ENCODE results near the gene SORCS2. TPM values are rescaled to one million over a fixed set of nuclear protein-coding genes. Genes with fewer than 3 reads are reported as not detected.

The SORCS2 gene
- total RNA-seq, 2 donors from 2014 or later, result 1.5 to 1.7 TPM

DNA sequence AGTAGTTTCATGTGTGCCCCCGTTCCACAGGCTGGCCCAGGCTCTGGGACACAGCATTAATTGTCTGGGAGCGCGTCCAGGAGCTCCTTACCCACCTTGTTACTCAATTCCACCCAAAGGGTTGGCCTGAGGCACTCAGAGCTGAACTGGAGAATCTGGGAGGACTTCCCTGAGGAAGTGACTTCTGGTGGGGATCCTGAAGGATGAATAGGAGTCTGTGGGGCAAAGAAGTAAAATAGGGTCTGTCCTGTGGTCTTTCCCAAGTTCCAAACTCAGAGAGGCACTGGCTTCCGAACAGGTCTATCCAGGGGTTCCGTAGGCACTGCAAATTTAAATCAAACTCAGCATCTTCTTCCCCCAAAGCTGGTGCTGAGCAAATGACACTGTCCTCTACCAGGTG lies 543.1 kb downstream of the SORCS2 start:
- H3K36me3 ChIP-seq, result no peaks in the 10 kb centered on the region
- no peak overlapping the region for H3K4me3 ChIP-seq
- no peak for DNase-seq (ENCODE audit: low spot score)
- H3K9me3 ChIP-seq, result no peaks in the 10 kb centered on the region
- TF ChIP-seq, protein P1, sequence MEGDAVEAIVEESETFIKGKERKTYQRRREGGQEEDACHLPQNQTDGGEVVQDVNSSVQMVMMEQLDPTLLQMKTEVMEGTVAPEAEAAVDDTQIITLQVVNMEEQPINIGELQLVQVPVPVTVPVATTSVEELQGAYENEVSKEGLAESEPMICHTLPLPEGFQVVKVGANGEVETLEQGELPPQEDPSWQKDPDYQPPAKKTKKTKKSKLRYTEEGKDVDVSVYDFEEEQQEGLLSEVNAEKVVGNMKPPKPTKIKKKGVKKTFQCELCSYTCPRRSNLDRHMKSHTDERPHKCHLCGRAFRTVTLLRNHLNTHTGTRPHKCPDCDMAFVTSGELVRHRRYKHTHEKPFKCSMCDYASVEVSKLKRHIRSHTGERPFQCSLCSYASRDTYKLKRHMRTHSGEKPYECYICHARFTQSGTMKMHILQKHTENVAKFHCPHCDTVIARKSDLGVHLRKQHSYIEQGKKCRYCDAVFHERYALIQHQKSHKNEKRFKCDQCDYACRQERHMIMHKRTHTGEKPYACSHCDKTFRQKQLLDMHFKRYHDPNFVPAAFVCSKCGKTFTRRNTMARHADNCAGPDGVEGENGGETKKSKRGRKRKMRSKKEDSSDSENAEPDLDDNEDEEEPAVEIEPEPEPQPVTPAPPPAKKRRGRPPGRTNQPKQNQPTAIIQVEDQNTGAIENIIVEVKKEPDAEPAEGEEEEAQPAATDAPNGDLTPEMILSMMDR (IDR thresholded peaks at IDR 0.05), result no peak
- H3K4me1 ChIP-seq, result no peaks in the 10 kb centered on the region
- no peak overlapping the region for H3K27ac ChIP-seq
- H3K27me3 ChIP-seq, result no peaks in the 10 kb centered on the region

DNA sequence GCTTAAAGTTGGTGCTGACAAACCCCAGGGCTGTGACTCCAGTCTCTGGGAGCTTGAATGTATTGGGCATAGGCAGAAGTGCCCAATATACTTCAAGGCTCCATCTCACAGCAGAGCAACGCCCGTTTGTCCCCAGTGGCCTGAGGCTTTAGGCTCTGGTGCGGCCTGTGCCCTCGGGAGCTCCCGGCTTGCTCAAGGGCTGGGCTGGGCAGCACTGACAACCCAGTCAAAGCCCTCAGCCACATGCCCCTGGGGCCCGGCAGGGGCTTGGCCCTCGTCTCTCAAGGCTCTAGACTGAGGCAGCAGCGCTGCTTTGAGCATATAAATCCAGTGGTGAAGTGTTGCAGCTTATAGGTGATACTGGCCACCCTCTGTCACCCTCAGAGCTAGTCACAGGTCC lies 543.6 kb downstream of the SORCS2 start:
- TF ChIP-seq, protein P1 (IDR thresholded peaks at IDR 0.05), result no peak
- no peaks in the 10 kb centered on the region for H3K9me3 ChIP-seq
- H3K36me3 ChIP-seq, result no peaks in the 10 kb centered on the region
- DNase-seq (ENCODE audit: low spot score), result no peak
- no peaks in the 10 kb centered on the region for H3K4me1 ChIP-seq
- no peaks in the 10 kb centered on the region for H3K27me3 ChIP-seq
- H3K4me3 ChIP-seq, result no peak overlapping the region
- no peak overlapping the region for H3K27ac ChIP-seq

DNA sequence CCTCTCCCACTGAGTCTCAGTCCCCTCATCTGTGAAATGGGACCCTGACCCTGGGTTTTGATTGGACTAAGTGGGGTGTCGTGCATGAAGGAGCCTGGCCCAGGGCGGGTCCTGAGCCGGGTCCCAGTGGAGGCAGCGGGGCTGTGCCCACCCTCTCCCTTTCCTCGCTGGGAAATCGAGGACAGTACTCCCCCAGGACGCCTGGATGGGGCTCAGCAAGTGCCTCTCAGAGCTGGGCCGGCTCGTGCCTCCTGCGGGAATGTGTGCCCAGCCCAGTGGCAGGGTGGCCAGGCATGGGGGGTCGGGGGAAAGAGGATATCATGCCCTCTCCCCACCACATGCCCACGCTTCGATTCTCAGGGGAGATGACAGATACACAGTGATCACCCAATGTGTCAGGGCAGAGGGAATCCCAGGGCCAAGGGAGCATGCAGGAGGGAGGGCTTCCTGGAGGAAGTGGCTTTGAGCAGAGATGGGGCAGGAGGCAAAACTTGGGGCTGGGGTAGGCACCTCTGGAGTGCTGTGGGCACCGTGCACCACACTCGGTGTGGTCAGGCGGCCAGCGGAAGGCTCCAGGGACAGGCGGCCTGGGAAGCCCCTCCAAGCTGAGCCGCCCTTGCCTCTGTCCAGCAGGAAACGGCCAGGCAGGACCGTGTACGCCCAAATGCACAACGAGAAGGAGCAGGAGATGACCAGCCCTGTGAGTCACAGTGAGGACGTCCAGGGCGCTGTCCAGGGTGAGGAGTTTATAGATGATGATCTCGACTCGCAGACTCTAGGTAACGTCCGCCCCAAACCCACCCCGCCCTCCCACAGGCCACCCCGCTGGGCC lies 544.3 kb downstream of the SORCS2 start:
- H3K4me3 ChIP-seq, result no peak overlapping the region
- no peak for DNase-seq (ENCODE audit: low spot score)
- H3K36me3 ChIP-seq, result no peaks in the 10 kb centered on the region
- no peaks in the 10 kb centered on the region for H3K27me3 ChIP-seq
- no peaks in the 10 kb centered on the region for H3K4me1 ChIP-seq
- no peak overlapping the region for H3K27ac ChIP-seq
- no peaks in the 10 kb centered on the region for H3K9me3 ChIP-seq
- TF ChIP-seq, protein P1 (IDR thresholded peaks at IDR 0.05), result no peak

DNA sequence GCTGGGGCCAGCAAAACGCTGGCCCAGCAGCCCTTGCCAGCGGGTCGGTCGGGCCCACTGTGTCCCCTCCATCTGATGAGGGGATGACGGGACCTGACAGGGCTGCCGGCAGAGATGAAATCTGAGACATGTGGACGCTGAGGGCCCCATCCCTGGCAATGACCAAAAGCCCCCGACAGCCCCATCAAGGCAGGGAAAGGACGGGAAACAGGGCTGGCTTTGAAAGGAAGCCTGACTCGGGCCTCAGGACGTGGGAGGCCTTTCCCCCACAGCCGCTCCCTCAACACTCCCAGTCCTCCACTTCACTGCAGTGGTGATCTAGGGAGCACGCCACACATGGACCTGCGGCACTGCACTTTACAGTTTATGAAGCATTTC lies 544.9 kb downstream of the SORCS2 start:
- no peak overlapping the region for H3K4me3 ChIP-seq
- H3K36me3 ChIP-seq, result no peaks in the 10 kb centered on the region
- no peaks in the 10 kb centered on the region for H3K9me3 ChIP-seq
- no peaks in the 10 kb centered on the region for H3K27me3 ChIP-seq
- no peak for DNase-seq (ENCODE audit: low spot score)
- H3K4me1 ChIP-seq, result no peaks in the 10 kb centered on the region
- H3K27ac ChIP-seq, result no peak overlapping the region
- TF ChIP-seq, protein P1 (IDR thresholded peaks at IDR 0.05), result no peak

DNA sequence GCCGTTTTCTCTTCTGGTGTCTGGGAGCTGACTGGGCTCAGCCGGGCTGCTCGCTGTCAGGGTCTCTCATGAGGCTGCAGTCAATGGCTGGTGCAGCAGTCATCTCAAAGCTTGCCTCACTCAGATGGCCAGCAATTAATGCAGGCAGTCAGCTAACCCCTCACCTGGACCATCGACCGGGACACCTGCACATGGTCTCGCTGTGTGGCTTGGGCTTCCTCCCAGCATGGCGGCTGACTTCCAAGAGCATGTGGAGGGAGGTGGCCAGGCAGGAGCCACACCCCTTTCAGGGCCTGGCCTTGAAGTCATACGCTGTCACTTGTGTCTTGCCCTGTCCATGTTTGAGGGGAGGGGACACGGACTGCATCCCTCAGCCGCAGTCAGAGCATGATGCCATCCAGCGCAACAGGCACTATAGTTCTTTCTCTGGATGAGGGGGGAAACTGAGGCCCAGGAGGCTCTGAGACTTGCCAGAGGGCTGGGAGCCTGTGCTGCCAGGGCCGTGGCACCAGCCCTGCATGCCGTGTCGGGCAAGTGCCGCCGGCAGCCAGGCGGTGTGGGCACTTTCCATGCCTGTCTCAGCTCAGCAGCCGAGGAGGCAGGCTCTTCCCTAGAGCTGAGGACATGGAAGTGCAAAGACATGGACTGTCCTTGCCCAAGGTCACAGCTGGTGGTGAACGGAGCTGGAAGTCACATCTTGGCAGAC lies 545.6 kb downstream of the SORCS2 start:
- no peak for DNase-seq (ENCODE audit: low spot score)
- Histone ChIP-seq H3K27me3 (no peaks in the 10 kb centered on the region), H3K9me3 (no peaks in the 10 kb centered on the region), H3K27ac (no peak overlapping the region), H3K36me3 (no peaks in the 10 kb centered on the region), H3K4me3 (no peak overlapping the region), H3K4me1 (no peaks in the 10 kb centered on the region)
- TF ChIP-seq, protein P1 (IDR thresholded peaks at IDR 0.05), result no peak
